ENCODE results near the gene SHMT1.
"Not testable (repeated sequence)": the region's sequence is repeated elsewhere in the genome, so short reads cannot be mapped to it uniquely, and the experiment has no call there.

GRCh38 chr17:18388266-18388665 is 24.9 kb upstream of the SHMT1 start:
- not testable (repeated sequence) for TF ChIP-seq CTCF (conservative IDR thresholded peaks at IDR 0.05; ENCODE audit: low read length); EZH2phosphoT487 (IDR thresholded peaks at IDR 0.05; ENCODE audit: borderline replicate concordance)
